Ascending aorta (tissue), 2 donors: ENCODE measurements around the gene KRTAP4-16. TPM values are rescaled to one million over a fixed set of nuclear protein-coding genes. Genes with fewer than 3 reads are reported as not detected.
"Not testable (repeated sequence)": the region's sequence is repeated elsewhere in the genome, so short reads cannot be mapped to it uniquely, and the experiment has no call there.

Experiments used
- DNase-seq, 2 donors: peaks; one replicate each; pipeline ENCODE4 v3.0.0-alpha.2; 2019; ENCODE audit warnings: low spot score in 2 of 2
- H3K27ac ChIP-seq, 2 donors: fragments of 200-600 bp; sonication (generic); one replicate each; pipeline ENCODE4 v1.5.1; 2016 to 2017; ENCODE audit warnings: mild to moderate bottlenecking in 1 of 2
- H3K27me3 ChIP-seq: fragments of 200-600 bp; sonication (generic); one replicate; pipeline ENCODE4 v1.5.1; 2017
- H3K36me3 ChIP-seq, 2 donors: fragments of 200-600 bp; sonication (generic); one replicate each; pipeline ENCODE4 v1.5.1; 2016
- H3K4me1 ChIP-seq, 2 donors: fragments of 200-600 bp; sonication (generic); one replicate each; pipeline ENCODE4 v1.5.1; 2016 to 2017; ENCODE audit warnings: mild to moderate bottlenecking in 1 of 2
- H3K4me3 ChIP-seq, 2 donors: fragments of 200-600 bp; sonication (generic); one replicate each; pipeline ENCODE4 v1.5.1; 2016 to 2017; ENCODE audit warnings: mild to moderate bottlenecking in 1 of 2
- H3K9me3 ChIP-seq, 2 donors: fragments of 200-600 bp; sonication (generic); one replicate each; pipeline ENCODE4 v1.5.1; 2016
- intact Hi-C: fragments of 100-400 bp; cut with DNase I; formaldehyde crosslinking; loops from one replicate; pipeline ENCODE4 v1.15.1; 2023
- total RNA-seq: library from RNA; depleted of rRNA; stranded (reverse); fragments of >200 nt; gene quantifications from one replicate; pipeline ENCODE4 v1.1.0, GENCODE V29; 2016
- TF ChIP-seq, protein P1 (sequence below), 3 experiments: fragments of 200-600 bp in 2 of 3; fragments of 450-650 bp in 1 of 3; sonication (generic) in 2 of 3; IDR thresholded peaks; one replicate each; pipeline ENCODE4 v1.5.1; 2016 to 2019; ENCODE audit warnings: antibody characterized with exemption in 3 of 3, mild to moderate bottlenecking in 1 of 3, moderate library complexity in 1 of 3

The KRTAP4-16 gene
- total RNA-seq, 1 donor from 2014 or later: not detected

GRCh38 chr17:41096055-41096454, 6.0 kb downstream of the KRTAP4-16 start:
- H3K36me3 ChIP-seq: no peaks in the 10 kb centered on the region
- H3K4me3 ChIP-seq: no peak overlapping the region
- intact Hi-C loops: no loop called here
- no peaks in the 10 kb centered on the region for H3K27me3 ChIP-seq
- no peak for DNase-seq
- TF ChIP-seq, protein P1, sequence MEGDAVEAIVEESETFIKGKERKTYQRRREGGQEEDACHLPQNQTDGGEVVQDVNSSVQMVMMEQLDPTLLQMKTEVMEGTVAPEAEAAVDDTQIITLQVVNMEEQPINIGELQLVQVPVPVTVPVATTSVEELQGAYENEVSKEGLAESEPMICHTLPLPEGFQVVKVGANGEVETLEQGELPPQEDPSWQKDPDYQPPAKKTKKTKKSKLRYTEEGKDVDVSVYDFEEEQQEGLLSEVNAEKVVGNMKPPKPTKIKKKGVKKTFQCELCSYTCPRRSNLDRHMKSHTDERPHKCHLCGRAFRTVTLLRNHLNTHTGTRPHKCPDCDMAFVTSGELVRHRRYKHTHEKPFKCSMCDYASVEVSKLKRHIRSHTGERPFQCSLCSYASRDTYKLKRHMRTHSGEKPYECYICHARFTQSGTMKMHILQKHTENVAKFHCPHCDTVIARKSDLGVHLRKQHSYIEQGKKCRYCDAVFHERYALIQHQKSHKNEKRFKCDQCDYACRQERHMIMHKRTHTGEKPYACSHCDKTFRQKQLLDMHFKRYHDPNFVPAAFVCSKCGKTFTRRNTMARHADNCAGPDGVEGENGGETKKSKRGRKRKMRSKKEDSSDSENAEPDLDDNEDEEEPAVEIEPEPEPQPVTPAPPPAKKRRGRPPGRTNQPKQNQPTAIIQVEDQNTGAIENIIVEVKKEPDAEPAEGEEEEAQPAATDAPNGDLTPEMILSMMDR (IDR thresholded peaks at IDR 0.05): no peak
- no peaks in the 10 kb centered on the region for H3K9me3 ChIP-seq
- no peak overlapping the region for H3K27ac ChIP-seq
- H3K4me1 ChIP-seq: no peaks in the 10 kb centered on the region

DNA sequence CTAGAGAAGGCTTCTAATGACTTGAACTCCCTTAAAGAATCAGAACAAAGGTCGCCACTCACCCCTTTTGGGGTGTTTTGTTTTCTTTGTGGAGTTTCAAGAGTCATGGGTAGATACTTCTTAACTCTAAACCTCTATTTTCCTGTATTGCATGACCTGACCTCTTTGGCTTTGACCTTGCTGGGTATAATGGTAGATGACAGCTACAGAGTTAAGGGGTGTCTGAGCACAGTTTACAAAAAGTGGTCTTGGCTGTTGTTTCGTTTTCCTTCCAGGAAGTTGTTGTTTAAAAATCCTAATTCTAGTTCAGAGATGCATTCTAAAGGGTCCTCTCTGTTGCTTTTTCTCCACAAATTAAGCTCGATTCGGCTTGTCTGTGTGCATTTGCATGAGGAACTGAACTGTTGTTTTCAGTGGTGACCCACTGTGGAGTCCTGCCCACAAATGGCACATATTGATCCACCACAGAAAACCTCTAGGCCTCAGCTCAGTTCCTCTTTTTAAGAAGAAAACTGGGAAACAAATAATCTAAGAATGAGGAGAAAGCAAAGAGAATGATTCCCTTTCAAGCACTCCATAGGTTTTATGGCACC, 13.2 kb downstream of the KRTAP4-16 start:
- H3K36me3 ChIP-seq, H3K27me3 ChIP-seq, DNase-seq, H3K4me3 ChIP-seq, H3K27ac ChIP-seq, H3K4me1 ChIP-seq, intact Hi-C loops, H3K9me3 ChIP-seq: not testable (repeated sequence)

- intact Hi-C loops, H3K27me3 ChIP-seq, H3K36me3 ChIP-seq, H3K4me1 ChIP-seq, H3K9me3 ChIP-seq, H3K4me3 ChIP-seq, H3K27ac ChIP-seq, DNase-seq: not testable (repeated sequence)
These were observed 17.7 kb downstream of the KRTAP4-16 start, which contains the start of gene KRTAP4-7 for GRCh38 chr17:41084100-41084856. KRTAP4-7 (plus strand) TSS chr17:41084150; CDS start chr17:41084207, 57 bp downstream.

GRCh38 chr17:41083427-41083826, 18.6 kb downstream of the KRTAP4-16 start:
- not testable (repeated sequence) for H3K9me3 ChIP-seq, H3K27me3 ChIP-seq, H3K4me1 ChIP-seq

DNA sequence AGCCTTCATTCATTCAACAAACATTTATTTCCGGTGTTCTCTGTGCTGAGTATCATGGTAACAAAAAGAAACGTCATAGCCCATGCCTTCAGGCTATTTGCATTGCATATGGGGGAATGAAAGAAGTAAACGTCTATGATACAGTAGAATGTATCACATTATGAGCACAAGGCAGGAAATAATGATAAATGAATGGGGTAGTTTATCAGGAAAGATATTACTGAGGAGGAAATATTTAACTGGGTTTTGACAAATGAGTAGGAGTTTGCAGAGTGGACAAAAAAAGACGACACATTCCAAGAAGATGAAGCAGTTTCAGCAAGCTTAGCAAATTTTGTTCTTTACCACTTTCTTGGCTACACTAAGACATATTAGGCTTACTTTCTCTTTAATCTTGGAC, 19.4 kb downstream of the KRTAP4-16 start:
- Histone ChIP-seq H3K4me1 (no peaks in the 10 kb centered on the region), H3K9me3 (no peaks in the 10 kb centered on the region), H3K36me3 (no peaks in the 10 kb centered on the region), H3K27ac (no peak overlapping the region), H3K4me3 (no peak overlapping the region), H3K27me3 (no peaks in the 10 kb centered on the region)
- intact Hi-C loops: no loop called here
- TF ChIP-seq, protein P1 (IDR thresholded peaks at IDR 0.05): no peak
- no peak for DNase-seq

More at GRCh38 chr17:41083427-41083826, 18.6 kb downstream of the KRTAP4-16 start:
- H3K4me3 ChIP-seq, intact Hi-C loops, H3K36me3 ChIP-seq, H3K27ac ChIP-seq, DNase-seq: not testable (repeated sequence)

GRCh38 chr17:41076788-41077187, 25.2 kb downstream of the KRTAP4-16 start:
- Histone ChIP-seq H3K9me3 (no peaks in the 10 kb centered on the region), H3K36me3 (no peaks in the 10 kb centered on the region), H3K4me1 (no peaks in the 10 kb centered on the region), H3K27me3 (no peaks in the 10 kb centered on the region), H3K27ac (no peak overlapping the region), H3K4me3 (no peak overlapping the region)
- intact Hi-C loops: no loop called here
- DNase-seq: no peak
- TF ChIP-seq, protein P1 (IDR thresholded peaks at IDR 0.05): no peak

DNA sequence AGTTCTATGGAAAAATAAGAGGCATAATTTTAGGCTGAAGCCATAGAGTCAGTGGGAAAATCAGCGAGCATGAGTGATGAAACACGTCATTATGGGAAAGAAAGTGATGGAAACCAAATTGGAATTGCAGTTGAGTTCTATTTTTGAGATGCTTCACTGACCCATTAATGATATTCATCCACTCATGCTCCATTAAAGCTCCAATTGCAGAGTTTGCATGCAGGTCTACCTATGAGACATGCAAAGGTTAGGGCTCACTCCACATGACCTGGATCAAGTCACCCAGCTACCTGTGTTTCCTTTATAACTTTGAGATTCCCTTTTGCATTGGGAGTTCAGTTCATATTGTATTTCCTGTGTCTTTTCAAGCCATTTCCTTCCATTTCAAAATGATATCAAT, 28.3 kb downstream of the KRTAP4-16 start:
- Histone ChIP-seq H3K9me3 (no peaks in the 10 kb centered on the region), H3K27me3 (no peaks in the 10 kb centered on the region), H3K4me3 (no peak overlapping the region), H3K36me3 (no peaks in the 10 kb centered on the region), H3K27ac (no peak overlapping the region), H3K4me1 (no peaks in the 10 kb centered on the region)
- TF ChIP-seq, protein P1 (IDR thresholded peaks at IDR 0.05): no peak
- no peak for DNase-seq
- intact Hi-C loops: no loop called here
